Activated T-cell treated with anti-CD3 and anti-CD28 coated beads, Interleukin-2, amount 50 U/mL, for 4 hours (primary cell): ENCODE data around the gene ANO8. TPM values are rescaled to one million over a fixed set of nuclear protein-coding genes. Genes with fewer than 3 reads are reported as not detected.
"Not testable (repeated sequence)": the region's sequence is repeated elsewhere in the genome, so short reads cannot be mapped to it uniquely, and the experiment has no call there.

Source experiments
- ATAC-seq, 2 donors: fragments of 200-7000 bp; cut with Tn5 transposase; one replicate each; pipeline ENCODE4 v1.10.0; 2021
- DNase-seq: peaks from one replicate; pipeline ENCODE4 v3.0.0-alpha.2; 2020
- H3K27me3 Mint-ChIP-seq: one replicate; pipeline ENCODE4 v1.8.0; 2021; ENCODE audit warnings: low read depth, mixed read lengths
- H3K36me3 Mint-ChIP-seq: one replicate; pipeline ENCODE4 v1.8.0; 2022; ENCODE audit warnings: mixed read lengths; ENCODE audit not compliant: insufficient read depth
- H3K4me1 Mint-ChIP-seq: one replicate; pipeline ENCODE4 v1.8.0; 2021; ENCODE audit warnings: low read depth, mixed read lengths
- H3K4me3 Mint-ChIP-seq: one replicate; pipeline ENCODE4 v1.8.0; 2021; ENCODE audit warnings: mild to moderate bottlenecking, moderate library complexity, mixed read lengths
- H3K9me3 Mint-ChIP-seq: one replicate; pipeline ENCODE4 v1.8.0; 2021; ENCODE audit warnings: mixed read lengths
- total RNA-seq, 3 donors: library from RNA; stranded (reverse); gene quantifications; one replicate each; pipeline ENCODE4 v1.2.1, GENCODE V29; 2021

The ANO8 gene, protein sequence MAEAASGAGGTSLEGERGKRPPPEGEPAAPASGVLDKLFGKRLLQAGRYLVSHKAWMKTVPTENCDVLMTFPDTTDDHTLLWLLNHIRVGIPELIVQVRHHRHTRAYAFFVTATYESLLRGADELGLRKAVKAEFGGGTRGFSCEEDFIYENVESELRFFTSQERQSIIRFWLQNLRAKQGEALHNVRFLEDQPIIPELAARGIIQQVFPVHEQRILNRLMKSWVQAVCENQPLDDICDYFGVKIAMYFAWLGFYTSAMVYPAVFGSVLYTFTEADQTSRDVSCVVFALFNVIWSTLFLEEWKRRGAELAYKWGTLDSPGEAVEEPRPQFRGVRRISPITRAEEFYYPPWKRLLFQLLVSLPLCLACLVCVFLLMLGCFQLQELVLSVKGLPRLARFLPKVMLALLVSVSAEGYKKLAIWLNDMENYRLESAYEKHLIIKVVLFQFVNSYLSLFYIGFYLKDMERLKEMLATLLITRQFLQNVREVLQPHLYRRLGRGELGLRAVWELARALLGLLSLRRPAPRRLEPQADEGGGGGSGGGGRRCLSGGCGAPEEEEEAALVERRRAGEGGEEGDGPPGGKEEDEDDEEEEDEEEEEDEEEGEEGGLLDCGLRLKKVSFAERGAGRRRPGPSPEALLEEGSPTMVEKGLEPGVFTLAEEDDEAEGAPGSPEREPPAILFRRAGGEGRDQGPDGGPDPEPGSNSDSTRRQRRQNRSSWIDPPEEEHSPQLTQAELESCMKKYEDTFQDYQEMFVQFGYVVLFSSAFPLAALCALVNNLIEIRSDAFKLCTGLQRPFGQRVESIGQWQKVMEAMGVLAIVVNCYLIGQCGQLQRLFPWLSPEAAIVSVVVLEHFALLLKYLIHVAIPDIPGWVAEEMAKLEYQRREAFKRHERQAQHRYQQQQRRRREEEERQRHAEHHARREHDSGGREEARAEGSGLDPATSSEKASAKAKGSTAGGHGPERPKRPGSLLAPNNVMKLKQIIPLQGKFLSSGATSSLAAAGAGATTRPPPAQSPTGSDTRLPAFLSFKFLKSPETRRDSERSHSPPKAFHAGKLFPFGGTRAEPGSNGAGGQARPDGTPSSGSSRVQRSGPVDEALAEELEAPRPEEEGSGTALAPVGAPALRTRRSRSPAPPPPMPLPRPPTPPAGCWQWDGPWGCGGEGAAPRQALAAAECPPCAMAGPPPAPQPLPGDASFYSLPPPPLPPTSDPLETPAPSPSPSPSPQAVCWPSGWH
- total RNA-seq = 1 to 10 TPM; 2.8 to 3.0 (median 2.9) TPM

DNA sequence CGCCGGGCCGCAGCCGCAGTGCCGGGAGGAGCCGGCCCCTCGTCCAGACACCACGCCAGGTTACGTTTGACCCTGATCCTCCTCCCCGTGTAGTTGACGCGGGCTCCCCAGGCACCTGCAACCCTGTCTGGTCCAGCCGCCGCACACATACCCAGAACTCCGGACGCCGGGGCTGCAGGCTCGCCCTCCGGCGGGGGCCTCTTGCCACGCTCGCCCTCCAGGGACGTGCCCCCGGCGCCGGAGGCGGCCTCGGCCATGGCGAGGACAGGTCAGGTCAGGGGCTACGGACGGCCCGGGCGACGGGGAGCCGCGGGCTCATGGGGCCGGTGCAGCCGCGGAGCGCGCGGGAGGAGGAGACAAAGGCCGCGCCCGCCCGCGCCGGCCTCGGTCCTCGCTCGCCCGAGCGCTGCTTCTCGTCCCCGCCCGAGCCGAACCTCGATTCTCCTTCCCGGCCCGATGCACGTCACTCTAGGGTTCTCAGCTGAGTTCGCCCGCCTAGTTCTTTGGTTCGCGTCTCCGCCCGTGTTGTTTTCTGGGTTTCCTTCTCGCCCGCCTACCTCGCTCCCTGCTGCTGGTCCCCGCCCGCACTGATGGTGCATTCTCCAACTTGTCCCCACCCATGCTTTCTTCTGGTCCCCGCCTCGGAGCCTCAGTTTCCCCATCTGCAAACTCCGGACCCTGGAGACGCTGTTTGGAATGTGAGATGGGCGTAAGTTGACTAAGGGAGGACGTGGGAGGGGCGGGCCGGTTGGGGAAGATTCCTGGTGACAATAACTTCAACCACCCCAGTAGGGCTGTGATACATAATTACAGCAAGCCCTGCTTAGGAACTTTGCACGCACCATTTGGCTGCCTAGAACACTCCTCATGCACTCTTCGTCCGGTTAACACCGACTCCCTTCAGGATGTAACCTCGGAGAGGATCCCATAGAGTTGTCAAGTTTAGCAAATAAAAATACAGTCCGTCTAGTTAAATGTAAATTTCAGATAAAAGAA is at the start of gene ANO8:
TSS of gene ANO8 (minus strand) at position 442 of the 996 bp plus-strand sequence. CDS start at position 257, 185 bp downstream.
- Mint-ChIP-seq H3K9me3 (no peaks in the 10 kb centered on the region), H3K27me3 (peaks cover 2% of the 10 kb centered on the region), H3K36me3 (no peaks in the 10 kb centered on the region), H3K4me1 (peaks cover 39% of the 10 kb centered on the region), H3K4me3 (peak within 1 kb of the TSS; percentile 82)
- DNase-seq (peak; percentile 93), ATAC-seq (peak; percentile 61 to 62)

DNA sequence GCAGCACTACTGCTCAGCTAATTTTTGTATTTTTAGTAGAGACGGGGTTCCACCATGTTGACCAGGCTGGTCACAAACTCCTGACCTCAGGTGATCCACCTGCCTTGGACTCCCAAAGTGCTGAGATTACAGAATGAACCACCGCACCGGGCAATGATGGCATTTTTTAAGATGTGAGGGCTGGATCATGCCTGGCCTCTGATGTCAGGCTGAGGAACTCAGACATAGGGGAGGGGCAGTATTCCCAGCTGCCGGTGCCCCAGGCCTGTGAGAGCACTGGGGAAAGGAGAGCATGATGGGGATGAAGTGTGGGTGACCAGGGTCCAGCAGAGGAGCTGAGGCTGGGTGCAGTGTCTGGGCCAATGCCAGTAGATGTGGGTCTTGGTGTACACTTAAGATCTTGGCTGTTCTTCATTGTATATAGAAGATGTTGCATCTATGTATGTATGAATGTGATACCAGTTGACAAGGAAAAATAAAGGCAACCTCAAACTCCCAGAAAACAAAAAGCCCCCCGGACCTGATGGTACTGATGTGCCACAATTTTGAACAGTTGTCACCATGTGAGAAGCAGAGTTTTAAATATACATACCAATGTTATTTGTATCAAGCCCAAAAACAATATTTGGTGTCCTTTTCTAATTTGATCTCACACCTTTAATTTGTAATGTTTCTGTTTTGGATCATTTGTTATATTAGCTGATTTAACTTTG is 45.9 kb upstream of the ANO8 start:
- H3K27me3 Mint-ChIP-seq = peaks cover 14% of the 10 kb centered on the region
- ATAC-seq (no peak), DNase-seq (no peak)
- peaks cover 10% of the 10 kb centered on the region for H3K4me1 Mint-ChIP-seq
- no peak overlapping the region for H3K4me3 Mint-ChIP-seq
- H3K36me3 Mint-ChIP-seq = no peaks in the 10 kb centered on the region
- H3K9me3 Mint-ChIP-seq = no peaks in the 10 kb centered on the region

- H3K27me3 Mint-ChIP-seq = peaks cover 14% of the 10 kb centered on the region
- no peak for DNase-seq
- no peak for ATAC-seq
- no peaks in the 10 kb centered on the region for H3K9me3 Mint-ChIP-seq
- H3K4me1 Mint-ChIP-seq = peaks cover 10% of the 10 kb centered on the region
- peak overlapping the region; percentile 6 for H3K4me3 Mint-ChIP-seq
- H3K36me3 Mint-ChIP-seq = no peaks in the 10 kb centered on the region
Measured at GRCh38 chr19:17379221-17379631, 44.6 kb upstream of the ANO8 start.

DNA sequence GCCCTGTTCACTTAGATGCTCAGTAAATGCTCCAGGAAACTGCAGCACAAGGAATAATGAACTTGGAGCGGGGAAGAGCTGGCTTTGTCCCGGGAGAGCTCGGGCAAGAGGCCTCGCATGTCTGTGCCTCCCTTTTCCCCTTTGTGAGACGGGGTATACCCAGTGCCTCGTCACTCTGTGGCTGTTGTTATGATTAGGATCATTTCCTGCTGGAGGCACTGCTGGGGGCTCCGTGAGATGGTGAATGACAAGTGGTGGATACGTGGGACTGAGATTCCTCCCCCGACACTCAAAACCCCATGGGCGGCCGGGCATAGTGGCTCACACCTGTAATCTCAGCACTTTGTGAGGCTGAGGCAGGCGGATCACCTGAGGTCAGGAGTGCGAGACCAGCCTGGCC is 43.6 kb upstream of the ANO8 start:
- Mint-ChIP-seq H3K27me3 (peaks cover 14% of the 10 kb centered on the region), H3K9me3 (no peaks in the 10 kb centered on the region), H3K4me3 (no peak overlapping the region), H3K36me3 (no peaks in the 10 kb centered on the region), H3K4me1 (peaks cover 8% of the 10 kb centered on the region)
- no peak for ATAC-seq
- DNase-seq = no peak

DNA sequence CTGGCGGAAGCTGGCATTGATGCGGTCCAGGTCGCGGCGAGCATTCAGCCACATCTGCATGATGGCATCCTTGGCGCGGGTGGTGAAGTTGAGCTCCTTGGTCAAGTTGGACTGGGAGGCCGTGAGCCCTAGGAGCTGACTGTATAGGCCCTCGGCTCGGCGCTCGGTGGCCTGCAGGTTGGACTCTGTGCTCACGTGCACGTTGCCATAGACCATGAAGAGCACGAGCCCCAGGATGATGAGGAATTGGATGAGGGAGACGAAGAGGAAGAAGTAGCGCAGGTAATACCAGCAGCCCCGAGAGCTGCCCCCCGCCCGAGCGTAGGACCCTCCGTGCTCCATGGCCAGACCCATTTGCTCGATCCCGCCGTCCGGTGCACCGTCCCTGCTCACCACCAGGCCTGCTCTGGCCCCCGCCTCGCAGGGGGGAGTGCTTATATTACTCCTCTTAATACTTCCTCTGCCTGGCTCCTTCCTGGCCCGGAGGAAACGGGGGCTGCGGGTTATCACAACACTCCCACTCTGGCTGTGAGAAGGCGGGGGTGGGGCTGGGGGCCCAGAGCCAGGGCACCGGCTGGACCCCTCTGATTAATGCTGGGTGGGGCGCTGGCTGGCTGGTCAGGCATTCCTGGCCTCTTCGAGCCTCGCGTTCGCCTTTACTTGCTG is 42.4 kb upstream of the ANO8 start, which contains the start of gene PLVAP:
TSS of gene PLVAP (minus strand) at position 408 of the 666 bp plus-strand sequence. CDS start at position 354, 54 bp downstream.
- H3K36me3 Mint-ChIP-seq = no peaks in the 10 kb centered on the region
- H3K4me1 Mint-ChIP-seq = peaks cover 3% of the 10 kb centered on the region
- ATAC-seq (no peak), DNase-seq (no peak)
- H3K4me3 Mint-ChIP-seq = no peak within 1 kb of the TSS
- no peaks in the 10 kb centered on the region for H3K9me3 Mint-ChIP-seq
- peaks cover 17% of the 10 kb centered on the region for H3K27me3 Mint-ChIP-seq

- Mint-ChIP-seq H3K9me3 (no peaks in the 10 kb centered on the region), H3K4me1 (peaks cover 3% of the 10 kb centered on the region), H3K36me3 (no peaks in the 10 kb centered on the region), H3K27me3 (peaks cover 11% of the 10 kb centered on the region), H3K4me3 (no peak overlapping the region)
- no peak for ATAC-seq
- no peak for DNase-seq
Measured at GRCh38 chr19:17370026-17370587, 35.5 kb upstream of the ANO8 start.

DNA sequence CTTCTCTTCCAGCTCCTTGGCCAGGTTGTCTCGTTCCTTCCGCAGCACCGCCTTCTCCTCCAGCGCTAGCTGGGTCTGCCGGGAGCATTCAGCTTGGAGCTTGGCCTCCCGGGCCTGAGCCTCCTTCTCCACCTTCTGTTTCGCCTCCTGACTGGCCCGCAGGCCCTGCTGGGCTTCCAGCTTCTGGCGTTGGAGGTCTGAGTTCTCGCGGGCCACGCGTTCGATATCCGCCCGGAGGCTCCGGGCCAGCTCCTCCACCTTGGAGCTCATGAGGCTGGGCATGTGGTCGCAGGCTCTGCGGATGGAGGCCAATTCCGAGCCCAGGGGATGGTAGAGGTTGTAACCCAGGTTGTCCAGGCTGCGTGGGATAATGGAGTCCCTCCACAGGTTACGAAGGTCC is 30.7 kb upstream of the ANO8 start:
- Mint-ChIP-seq H3K27me3 (peaks cover 10% of the 10 kb centered on the region), H3K4me1 (peaks cover 3% of the 10 kb centered on the region), H3K36me3 (no peaks in the 10 kb centered on the region), H3K4me3 (no peak overlapping the region), H3K9me3 (no peaks in the 10 kb centered on the region)
- DNase-seq (no peak), ATAC-seq (no peak)

DNA sequence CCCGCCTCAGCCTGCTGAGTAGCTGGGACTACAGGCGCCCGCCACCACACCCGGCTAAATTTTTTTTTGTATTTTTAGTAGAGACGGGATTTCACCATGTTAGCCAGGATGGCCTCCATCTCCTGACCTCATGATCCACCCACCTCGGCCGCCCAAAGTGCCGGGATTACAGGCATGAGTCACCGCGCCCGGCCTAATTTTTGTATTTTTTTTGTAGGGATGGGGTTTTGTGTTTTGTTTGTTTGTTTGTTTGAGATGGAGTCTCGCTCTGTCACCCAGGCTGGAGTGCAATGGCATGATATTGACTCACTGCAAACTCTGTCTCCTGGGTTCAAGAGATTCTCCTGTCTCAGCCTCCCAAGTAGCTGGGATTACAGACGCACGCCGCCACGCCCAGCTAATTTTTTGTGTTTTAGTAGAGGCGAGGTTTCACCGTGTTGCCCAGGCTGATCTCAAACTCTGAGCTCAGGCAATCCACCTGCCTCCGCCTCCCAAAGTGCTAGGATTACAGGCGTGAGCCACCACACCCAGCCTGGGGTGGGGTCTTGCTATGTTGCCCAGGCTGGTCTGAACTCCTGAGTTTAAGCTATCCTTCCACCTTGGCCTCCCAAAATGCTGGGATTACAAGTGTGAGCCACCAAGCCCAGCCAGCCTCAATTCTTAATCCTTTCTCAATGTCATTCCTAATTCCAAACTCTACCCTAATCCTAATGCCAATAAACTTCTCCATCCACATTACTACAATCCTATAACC is 29.4 kb upstream of the ANO8 start:
- H3K4me3 Mint-ChIP-seq, H3K36me3 Mint-ChIP-seq, DNase-seq, H3K9me3 Mint-ChIP-seq, H3K4me1 Mint-ChIP-seq, ATAC-seq, H3K27me3 Mint-ChIP-seq: not testable (repeated sequence)

GRCh38 chr19:17359905-17360800 is 25.5 kb upstream of the ANO8 start:
- no peak for ATAC-seq
- Mint-ChIP-seq H3K4me3 (no peak overlapping the region), H3K36me3 (no peaks in the 10 kb centered on the region)

GRCh38 chr19:17358395-17358794 is 23.7 kb upstream of the ANO8 start:
- H3K27me3 Mint-ChIP-seq = peaks cover 1% of the 10 kb centered on the region
- no peaks in the 10 kb centered on the region for H3K9me3 Mint-ChIP-seq
- no peaks in the 10 kb centered on the region for H3K4me1 Mint-ChIP-seq
- no peak for DNase-seq
- no peak overlapping the region for H3K4me3 Mint-ChIP-seq
- no peak for ATAC-seq
- H3K36me3 Mint-ChIP-seq = no peaks in the 10 kb centered on the region

More at GRCh38 chr19:17359905-17360800, 25.5 kb upstream of the ANO8 start:
- no peaks in the 10 kb centered on the region for H3K4me1 Mint-ChIP-seq
- peaks cover 2% of the 10 kb centered on the region for H3K27me3 Mint-ChIP-seq
- H3K9me3 Mint-ChIP-seq = no peaks in the 10 kb centered on the region
- DNase-seq = no peak

- H3K4me3 Mint-ChIP-seq = no peak overlapping the region
- no peak for DNase-seq
- H3K4me1 Mint-ChIP-seq = no peaks in the 10 kb centered on the region
- ATAC-seq = no peak
- no peaks in the 10 kb centered on the region for H3K9me3 Mint-ChIP-seq
- H3K36me3 Mint-ChIP-seq = no peaks in the 10 kb centered on the region
- peaks cover 6% of the 10 kb centered on the region for H3K27me3 Mint-ChIP-seq
Measured at GRCh38 chr19:17357724-17358123, 23.1 kb upstream of the ANO8 start.
